Nephron progenitor cell (in vitro differentiated cells): ENCODE measurements around the gene GALR1.
"Not testable (repeated sequence)": the region's sequence is repeated elsewhere in the genome, so short reads cannot be mapped to it uniquely, and the experiment has no call there.

Experiments
- DNase-seq: peaks from one replicate; pipeline ENCODE4 v3.0.0; 2021
- H3K27ac Mint-ChIP-seq: 2 replicates; pipeline ENCODE4 v1.8.0; 2021; ENCODE audit warnings: mild to moderate bottlenecking, moderate library complexity, mixed read lengths
- H3K27me3 Mint-ChIP-seq: 2 replicates; pipeline ENCODE4 v1.8.0; 2021; ENCODE audit warnings: mild to moderate bottlenecking, low read depth, mixed read lengths; ENCODE audit not compliant: poor library complexity
- H3K36me3 Mint-ChIP-seq: 2 replicates; pipeline ENCODE4 v1.8.0; 2021; ENCODE audit warnings: low read depth, mixed read lengths
- H3K4me1 Mint-ChIP-seq: 2 replicates; pipeline ENCODE4 v1.8.0; 2021; ENCODE audit warnings: mixed read lengths
- H3K4me3 Mint-ChIP-seq: 2 replicates; pipeline ENCODE4 v1.8.0; 2021; ENCODE audit warnings: mild to moderate bottlenecking, moderate library complexity, mixed read lengths
- H3K9me3 Mint-ChIP-seq: 2 replicates; pipeline ENCODE4 v1.8.0; 2021; ENCODE audit warnings: mild to moderate bottlenecking, moderate library complexity, mixed read lengths
- TF ChIP-seq, protein P1 (sequence below): fragments of 200-600 bp; sonication (generic); IDR thresholded peaks from 2 replicates; pipeline ENCODE4 v1.5.0; 2021; ENCODE audit warnings: antibody characterized with exemption

The GALR1 gene

DNA sequence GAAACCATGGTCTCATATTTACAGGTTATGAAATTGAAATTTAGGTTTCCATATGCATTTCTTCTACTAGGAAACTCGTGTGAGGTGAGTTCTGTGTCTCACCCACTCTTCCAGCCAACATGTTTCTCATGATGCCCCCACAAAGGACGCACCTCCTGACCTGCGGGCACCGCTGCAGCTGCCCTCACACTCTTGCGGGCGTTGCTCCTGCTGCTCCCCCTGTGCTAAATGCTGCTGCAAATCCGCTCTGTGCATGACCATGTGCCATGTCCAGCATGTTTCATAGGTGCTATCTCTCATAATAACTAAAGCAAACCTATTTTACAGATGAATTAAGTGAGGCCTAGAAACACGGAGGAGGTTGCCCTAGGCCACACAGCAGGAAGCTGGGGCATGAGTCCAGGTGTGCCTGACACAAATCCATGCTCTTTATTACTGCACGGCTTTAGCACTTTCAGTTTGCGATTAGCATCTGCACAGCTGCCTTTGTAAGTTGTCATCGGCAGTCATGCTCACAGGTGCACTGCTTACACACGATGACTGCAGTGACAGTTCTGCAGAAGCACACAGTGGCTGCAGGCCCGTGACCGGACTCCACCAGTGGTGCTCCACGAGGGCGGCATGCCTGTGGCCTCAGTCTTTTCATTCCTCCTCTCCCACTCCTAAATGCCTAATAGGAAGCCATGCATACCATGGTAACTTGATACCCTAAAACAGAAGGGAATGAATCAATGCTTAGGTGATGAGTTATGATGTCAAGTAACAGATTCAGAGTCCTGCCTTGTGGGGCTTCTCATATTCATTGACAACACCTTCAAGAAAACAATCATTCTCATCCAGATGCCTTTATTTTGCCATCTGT lies 14.9 kb upstream of the GALR1 start:
- no peak overlapping the region for H3K4me3 Mint-ChIP-seq
- H3K36me3 Mint-ChIP-seq = no peaks in the 10 kb centered on the region
- no peak overlapping the region for H3K27ac Mint-ChIP-seq
- H3K27me3 Mint-ChIP-seq = peaks cover 17% of the 10 kb centered on the region
- H3K9me3 Mint-ChIP-seq = peaks cover 37% of the 10 kb centered on the region
- DNase-seq = no peak
- H3K4me1 Mint-ChIP-seq = no peaks in the 10 kb centered on the region
- TF ChIP-seq, protein P1, sequence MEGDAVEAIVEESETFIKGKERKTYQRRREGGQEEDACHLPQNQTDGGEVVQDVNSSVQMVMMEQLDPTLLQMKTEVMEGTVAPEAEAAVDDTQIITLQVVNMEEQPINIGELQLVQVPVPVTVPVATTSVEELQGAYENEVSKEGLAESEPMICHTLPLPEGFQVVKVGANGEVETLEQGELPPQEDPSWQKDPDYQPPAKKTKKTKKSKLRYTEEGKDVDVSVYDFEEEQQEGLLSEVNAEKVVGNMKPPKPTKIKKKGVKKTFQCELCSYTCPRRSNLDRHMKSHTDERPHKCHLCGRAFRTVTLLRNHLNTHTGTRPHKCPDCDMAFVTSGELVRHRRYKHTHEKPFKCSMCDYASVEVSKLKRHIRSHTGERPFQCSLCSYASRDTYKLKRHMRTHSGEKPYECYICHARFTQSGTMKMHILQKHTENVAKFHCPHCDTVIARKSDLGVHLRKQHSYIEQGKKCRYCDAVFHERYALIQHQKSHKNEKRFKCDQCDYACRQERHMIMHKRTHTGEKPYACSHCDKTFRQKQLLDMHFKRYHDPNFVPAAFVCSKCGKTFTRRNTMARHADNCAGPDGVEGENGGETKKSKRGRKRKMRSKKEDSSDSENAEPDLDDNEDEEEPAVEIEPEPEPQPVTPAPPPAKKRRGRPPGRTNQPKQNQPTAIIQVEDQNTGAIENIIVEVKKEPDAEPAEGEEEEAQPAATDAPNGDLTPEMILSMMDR = no peak

DNA sequence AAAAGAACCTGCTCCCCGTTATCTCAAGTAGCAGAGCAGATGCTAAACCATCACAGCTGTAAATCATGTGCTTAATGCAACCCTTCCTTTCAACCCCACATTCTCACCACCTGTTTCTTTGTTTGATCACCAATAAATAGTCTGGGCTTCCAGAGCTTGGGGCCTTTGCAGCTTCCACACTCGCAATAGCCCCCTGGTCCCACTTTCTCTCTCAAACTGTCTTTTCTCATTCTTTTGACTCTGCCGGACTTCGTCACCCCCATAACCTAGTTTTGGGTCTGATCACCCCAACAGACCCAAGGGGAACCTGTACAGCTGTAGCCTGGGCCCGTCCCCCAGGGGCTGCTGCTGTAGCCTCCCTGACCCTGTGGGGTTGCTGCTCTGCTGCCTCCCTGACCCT lies 10.4 kb upstream of the GALR1 start:
- not testable (repeated sequence) for H3K4me3 Mint-ChIP-seq, H3K36me3 Mint-ChIP-seq
- peaks cover 65% of the 10 kb centered on the region for H3K9me3 Mint-ChIP-seq

DNA sequence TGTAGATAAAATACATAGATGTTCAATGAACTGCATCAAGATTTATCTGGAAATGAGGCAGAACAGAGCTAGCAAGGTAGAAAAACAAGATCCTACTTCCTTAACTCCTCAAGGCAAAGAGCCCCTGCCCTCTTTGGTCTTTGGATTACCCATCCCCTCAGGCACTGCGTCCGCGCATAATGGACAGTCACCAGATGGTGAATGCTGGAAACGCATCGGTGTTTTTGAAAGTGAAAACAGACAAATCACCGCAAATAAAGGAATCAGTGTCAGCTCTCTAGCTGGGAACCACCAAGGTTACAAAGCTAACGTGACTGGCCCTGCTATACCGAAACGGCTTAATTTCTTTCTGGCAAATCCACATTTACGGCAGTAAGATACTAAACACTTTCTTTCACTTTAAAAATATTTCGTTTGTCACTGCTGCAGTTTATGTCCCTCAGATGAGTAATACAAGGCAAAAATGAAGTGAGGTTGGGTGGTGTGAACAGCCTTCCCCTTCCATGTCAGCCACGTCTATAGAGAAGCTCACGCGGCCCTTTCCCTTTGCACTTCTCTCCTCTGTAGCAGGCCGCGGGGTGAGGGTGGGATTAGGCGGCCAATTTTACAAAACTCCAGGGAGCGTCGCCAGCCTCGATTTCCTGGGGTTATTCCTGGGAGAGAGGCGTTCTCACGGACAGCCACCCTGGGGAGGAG lies 627 bp upstream of the GALR1 start:
- Mint-ChIP-seq H3K27me3 (peaks cover 99% of the 10 kb centered on the region), H3K27ac (no peak overlapping the region), H3K4me3 (peak overlapping the region; percentile 74), H3K4me1 (peaks cover 9% of the 10 kb centered on the region), H3K9me3 (peaks cover 38% of the 10 kb centered on the region), H3K36me3 (peaks cover 7% of the 10 kb centered on the region)
- no peak for DNase-seq
- TF ChIP-seq, protein P1 = no peak

More for the DNA sequence above, 10.4 kb upstream of the GALR1 start:
- peaks cover 19% of the 10 kb centered on the region for H3K27me3 Mint-ChIP-seq
- DNase-seq, H3K27ac Mint-ChIP-seq, H3K4me1 Mint-ChIP-seq: not testable (repeated sequence)

DNA sequence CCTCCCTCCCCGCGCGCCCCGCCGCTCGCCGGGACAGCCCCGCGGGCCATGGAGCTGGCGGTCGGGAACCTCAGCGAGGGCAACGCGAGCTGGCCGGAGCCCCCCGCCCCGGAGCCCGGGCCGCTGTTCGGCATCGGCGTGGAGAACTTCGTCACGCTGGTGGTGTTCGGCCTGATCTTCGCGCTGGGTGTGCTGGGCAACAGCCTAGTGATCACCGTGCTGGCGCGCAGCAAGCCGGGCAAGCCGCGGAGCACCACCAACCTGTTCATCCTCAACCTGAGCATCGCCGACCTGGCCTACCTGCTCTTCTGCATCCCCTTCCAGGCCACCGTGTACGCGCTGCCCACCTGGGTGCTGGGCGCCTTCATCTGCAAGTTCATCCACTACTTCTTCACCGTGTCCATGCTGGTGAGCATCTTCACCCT lies 865 bp downstream of the GALR1 start:
- Mint-ChIP-seq H3K4me3 (peak overlapping the region; percentile 81), H3K27ac (no peak overlapping the region), H3K4me1 (peaks cover 9% of the 10 kb centered on the region), H3K27me3 (peaks cover 100% of the 10 kb centered on the region), H3K9me3 (peaks cover 40% of the 10 kb centered on the region), H3K36me3 (peaks cover 7% of the 10 kb centered on the region)
- DNase-seq = peak; percentile 36
- TF ChIP-seq, protein P1 = no peak

DNA sequence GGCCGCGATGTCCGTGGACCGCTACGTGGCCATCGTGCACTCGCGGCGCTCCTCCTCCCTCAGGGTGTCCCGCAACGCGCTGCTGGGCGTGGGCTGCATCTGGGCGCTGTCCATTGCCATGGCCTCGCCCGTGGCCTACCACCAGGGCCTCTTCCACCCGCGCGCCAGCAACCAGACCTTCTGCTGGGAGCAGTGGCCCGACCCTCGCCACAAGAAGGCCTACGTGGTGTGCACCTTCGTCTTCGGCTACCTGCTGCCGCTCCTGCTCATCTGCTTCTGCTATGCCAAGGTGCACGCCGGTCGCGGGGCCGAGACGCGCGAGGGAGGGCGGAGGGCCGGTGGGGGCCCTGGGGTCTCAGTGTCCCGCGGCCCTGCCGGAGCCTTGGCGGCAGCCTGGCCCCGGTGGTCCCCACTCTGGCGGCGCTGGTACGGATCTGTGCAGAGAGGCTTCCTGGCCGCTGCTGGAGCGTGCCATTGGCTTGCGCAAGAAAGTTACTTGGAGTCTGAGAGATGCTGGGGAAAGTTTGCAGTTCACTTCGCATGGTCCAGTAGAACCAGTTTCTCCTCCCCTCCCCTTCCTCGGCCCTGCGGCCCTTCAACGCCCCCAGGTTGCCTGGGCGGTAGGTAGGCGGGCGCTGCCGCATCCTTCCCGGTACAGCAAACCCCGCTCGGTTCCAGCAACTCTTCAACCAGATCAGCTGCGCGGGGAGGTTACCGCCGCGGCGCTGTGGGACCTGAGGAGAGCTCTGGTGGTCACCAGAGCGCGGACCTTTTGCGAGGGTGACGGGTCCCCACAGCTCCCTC lies 1.5 kb downstream of the GALR1 start:
- peaks cover 100% of the 10 kb centered on the region for H3K27me3 Mint-ChIP-seq

More for the DNA sequence above, 1.5 kb downstream of the GALR1 start:
- peaks cover 7% of the 10 kb centered on the region for H3K36me3 Mint-ChIP-seq
- no peak overlapping the region for H3K27ac Mint-ChIP-seq
- peak; percentile 47 for DNase-seq
- H3K4me3 Mint-ChIP-seq = peak overlapping the region; percentile 81
- H3K4me1 Mint-ChIP-seq = peaks cover 9% of the 10 kb centered on the region
- H3K9me3 Mint-ChIP-seq = peaks cover 37% of the 10 kb centered on the region
- TF ChIP-seq, protein P1 = no peak
